ENCODE results near the gene SSH2. TPM values are rescaled to one million over a fixed set of nuclear protein-coding genes. Genes with fewer than 3 reads are reported as not detected.

SSH2 gene
- total and polyA plus RNA-seq, 2 of the 13 experiments (the other 11 are each of a cell fraction or from before 2014, with no cell fraction given): 6.0 to 6.4 TPM

DNA sequence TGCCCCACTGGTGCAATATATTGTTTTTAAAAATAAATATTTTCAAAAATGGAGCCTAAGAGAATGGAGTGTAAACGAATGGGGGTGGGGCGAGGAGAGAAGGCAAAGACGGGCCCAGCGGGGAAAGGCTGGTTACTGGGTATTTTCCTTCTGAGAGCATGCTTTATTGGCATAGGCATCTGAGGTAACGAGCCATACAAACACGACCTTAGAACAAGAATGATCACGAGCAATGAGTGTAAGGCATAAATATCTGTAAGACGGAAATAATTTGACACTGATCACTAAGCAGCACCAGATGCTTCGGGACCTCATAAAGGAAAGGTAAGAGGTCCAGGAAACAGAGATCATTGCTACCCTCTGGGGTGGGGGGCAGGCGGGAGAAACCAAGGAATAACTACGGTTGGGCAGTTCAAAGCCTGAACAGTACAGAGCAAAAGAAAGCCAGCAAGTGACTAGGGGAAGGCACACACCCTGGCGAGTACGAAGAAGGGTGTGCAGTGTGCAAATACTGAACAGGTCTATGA is 959 bp downstream of the SSH2 start (continued):
- TF ChIP-seq SNRNP70 (IDR thresholded peaks at IDR 0.05; ENCODE audit: low read depth, low read length): no peak
- TF ChIP-seq CREB3 (CRISPR knock-in tag; IDR thresholded peaks at IDR 0.05): no peak
- TF ChIP-seq, protein P1, sequence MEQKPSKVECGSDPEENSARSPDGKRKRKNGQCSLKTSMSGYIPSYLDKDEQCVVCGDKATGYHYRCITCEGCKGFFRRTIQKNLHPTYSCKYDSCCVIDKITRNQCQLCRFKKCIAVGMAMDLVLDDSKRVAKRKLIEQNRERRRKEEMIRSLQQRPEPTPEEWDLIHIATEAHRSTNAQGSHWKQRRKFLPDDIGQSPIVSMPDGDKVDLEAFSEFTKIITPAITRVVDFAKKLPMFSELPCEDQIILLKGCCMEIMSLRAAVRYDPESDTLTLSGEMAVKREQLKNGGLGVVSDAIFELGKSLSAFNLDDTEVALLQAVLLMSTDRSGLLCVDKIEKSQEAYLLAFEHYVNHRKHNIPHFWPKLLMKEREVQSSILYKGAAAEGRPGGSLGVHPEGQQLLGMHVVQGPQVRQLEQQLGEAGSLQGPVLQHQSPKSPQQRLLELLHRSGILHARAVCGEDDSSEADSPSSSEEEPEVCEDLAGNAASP (CRISPR knock-in tag; IDR thresholded peaks at IDR 0.05; ENCODE audit: borderline replicate concordance): no peak
- no peak for TF ChIP-seq LRRFIP1 (CRISPR knock-in tag; conservative IDR thresholded peaks at IDR 0.05)
- no peak for TF ChIP-seq ZNF788 (CRISPR knock-in tag; IDR thresholded peaks at IDR 0.05; ENCODE audit: borderline replicate concordance)
- TF ChIP-seq ZNF276 (CRISPR knock-in tag; IDR thresholded peaks at IDR 0.05; ENCODE audit: low read depth): peak; percentile 31; the same call in 1 of the 2 replicates
- TF ChIP-seq, protein P2, sequence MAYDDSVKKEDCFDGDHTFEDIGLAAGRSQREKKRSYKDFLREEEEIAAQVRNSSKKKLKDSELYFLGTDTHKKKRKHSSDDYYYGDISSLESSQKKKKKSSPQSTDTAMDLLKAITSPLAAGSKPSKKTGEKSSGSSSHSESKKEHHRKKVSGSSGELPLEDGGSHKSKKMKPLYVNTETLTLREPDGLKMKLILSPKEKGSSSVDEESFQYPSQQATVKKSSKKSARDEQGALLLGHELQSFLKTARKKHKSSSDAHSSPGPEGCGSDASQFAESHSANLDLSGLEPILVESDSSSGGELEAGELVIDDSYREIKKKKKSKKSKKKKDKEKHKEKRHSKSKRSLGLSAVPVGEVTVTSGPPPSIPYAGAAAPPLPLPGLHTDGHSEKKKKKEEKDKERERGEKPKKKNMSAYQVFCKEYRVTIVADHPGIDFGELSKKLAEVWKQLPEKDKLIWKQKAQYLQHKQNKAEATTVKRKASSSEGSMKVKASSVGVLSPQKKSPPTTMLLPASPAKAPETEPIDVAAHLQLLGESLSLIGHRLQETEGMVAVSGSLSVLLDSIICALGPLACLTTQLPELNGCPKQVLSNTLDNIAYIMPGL (CRISPR knock-in tag; IDR thresholded peaks at IDR 0.05; ENCODE audit: borderline replicate concordance in 1 of 2, low read depth in 1 of 2): 0 out of 4 replicates have a peak, but pooled peaks of 1 of the 2 experiments have one; percentile 8
- no peak; the same call in 1 of the 2 replicates for TF ChIP-seq TOPORS (CRISPR knock-in tag; IDR thresholded peaks at IDR 0.05)
- no peak for TF ChIP-seq ZSCAN30 (CRISPR knock-in tag; IDR thresholded peaks at IDR 0.05)
- no peak for TF ChIP-seq PBX2 (CRISPR knock-in tag; IDR thresholded peaks at IDR 0.05)
- no peak for TF ChIP-seq SYNCRIP (IDR thresholded peaks at IDR 0.05; ENCODE audit: insufficient read depth, low read depth, low read length)
- no peak for TF ChIP-seq ZNF510 (CRISPR knock-in tag; IDR thresholded peaks at IDR 0.05; ENCODE audit: low read depth)
- TF ChIP-seq ZNF225 (CRISPR knock-in tag; IDR thresholded peaks at IDR 0.05): no peak
- 0 out of 2 replicates have a peak, but pooled peaks have one; percentile 3 for TF ChIP-seq ZBTB25 (CRISPR knock-in tag; IDR thresholded peaks at IDR 0.05)
- no peak for TF ChIP-seq GFI1 (CRISPR knock-in tag; IDR thresholded peaks at IDR 0.05; ENCODE audit: borderline replicate concordance)
- no peak for TF ChIP-seq CBX2 (IDR thresholded peaks at IDR 0.05; ENCODE audit: low read depth, low read length)
- no peak for TF ChIP-seq CBX2 (CRISPR knock-in tag; IDR thresholded peaks at IDR 0.05; ENCODE audit: low read depth)

Measured in HepG2 (cell line).